NCI-H446 (cell line): Measurements from ENCODE around the gene USHBP1.

Source experiments
- DNase-seq, 2 experiments: peaks; one replicate each; lab custom pipeline; 2025; lab: John Stamatoyannopoulos, UW

The USHBP1 gene, protein sequence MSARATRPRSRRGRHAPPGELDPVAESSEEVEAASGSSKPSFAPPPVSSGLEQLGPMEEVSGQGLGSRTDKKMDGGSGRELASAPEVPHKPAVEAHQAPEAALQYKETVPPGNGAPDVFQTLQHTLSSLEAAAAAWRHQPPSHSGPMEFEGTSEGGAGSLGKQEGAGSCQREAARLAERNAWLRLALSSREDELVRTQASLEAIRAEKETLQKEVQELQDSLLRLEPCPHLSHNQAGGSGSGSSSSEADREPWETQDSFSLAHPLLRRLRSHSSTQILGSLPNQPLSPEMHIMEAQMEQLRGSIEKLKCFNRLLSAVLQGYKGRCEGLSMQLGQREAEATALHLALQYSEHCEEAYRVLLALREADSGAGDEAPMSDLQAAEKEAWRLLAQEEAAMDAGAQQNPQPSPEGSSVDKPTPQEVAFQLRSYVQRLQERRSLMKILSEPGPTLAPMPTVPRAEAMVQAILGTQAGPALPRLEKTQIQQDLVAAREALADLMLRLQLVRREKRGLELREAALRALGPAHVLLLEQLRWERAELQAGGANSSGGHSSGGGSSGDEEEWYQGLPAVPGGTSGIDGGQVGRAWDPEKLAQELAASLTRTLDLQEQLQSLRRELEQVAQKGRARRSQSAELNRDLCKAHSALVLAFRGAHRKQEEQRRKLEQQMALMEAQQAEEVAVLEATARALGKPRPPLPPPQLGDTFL

GRCh38 chr19:17264641-17264979, at the start of gene USHBP1:
Gene USHBP1 (minus strand): TSS chr19:17264745. CDS start chr19:17264299, 446 bp downstream.
- no peak for DNase-seq

- no peak for DNase-seq
Measured at GRCh38 chr19:17314007-17314593, 49.6 kb upstream of the USHBP1 start.

DNA sequence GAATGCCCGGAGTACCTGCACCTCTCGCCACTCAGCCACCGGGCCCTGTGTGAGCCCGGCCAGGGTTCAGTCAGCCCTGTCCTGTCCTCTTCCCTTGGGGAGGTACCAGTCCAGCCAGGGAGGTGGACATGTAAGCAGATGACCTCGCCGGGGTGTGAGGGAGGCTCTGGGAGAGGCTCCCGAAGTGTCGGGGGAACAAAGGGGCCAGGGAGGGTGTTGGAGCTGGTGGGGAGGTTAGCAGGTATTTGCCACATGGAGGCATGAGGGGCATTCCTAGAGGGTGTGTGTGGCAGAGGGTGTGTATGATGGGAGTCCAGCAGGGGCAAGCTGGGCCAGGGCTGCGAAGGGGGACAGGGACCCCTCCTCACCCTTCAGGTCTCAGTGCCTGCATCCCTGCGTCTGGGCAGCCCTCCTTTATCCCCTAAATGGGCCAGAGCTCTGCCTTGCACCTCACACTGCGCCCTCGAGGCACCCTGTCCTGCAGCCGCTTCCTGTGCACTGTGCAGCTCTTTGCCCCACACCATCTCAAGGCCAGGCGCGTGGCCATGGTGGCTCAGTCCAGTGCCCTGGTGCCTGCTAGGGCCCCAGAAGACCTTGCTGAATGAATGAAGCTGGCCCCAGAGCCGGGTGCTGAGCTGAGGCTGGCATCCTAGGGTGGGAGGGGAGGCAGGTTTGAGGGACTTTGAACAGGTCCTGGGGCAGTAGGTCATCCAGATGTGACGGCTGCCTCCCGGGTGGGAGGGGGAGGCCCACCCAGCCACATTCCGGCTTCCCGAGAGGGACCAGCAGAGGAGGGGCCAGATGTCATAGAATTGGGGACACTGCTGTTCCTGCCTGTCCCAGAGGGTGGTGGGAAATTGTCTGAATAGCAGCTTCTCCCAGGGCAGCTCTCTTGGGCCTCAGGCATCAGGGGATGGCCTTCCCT, 47.9 kb upstream of the USHBP1 start:
- DNase-seq: no peak

DNA sequence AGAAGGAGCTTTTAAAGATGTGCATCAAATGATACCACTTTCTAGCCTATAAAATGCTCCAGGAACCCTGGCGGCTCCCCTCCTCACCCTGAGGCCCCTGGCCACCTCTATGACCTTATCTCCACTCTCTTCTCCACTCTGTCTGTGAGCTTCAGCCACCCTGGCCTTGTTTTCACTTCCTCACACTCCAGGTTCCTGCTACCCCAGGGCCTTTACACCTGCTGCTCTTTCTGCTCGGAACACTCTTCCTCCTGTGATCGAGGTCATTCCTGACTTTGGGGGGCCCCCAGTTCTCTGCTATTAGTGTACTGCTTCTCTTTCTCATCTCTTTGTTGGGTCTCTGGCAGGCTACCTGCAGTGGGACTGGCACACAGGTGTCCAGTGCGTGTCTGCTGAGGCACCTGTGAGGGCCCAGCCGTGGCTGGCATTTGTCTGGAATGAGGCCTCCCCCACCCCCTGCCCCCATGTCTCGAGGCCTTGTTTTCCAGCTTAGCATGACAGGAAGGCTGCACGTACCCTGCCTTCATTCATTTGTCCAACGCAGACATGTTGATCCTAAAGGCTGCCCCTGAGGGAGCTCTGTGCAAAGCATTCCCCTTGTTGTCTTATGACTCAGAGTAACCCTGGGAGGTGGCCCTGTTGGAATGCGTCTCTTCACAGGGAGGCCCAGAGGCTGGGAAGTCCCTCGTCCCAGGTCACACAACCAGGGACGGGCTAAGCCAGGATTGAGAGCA, 47.1 kb upstream of the USHBP1 start:
- no peak for DNase-seq

GRCh38 chr19:17309965-17310461, 45.5 kb upstream of the USHBP1 start:
- no peak for DNase-seq

- peak; percentile 99 to 100 for DNase-seq
Measured at GRCh38 chr19:17309198-17309964, 44.8 kb upstream of the USHBP1 start, which contains the start of gene DDA1. Gene DDA1 (plus strand): TSS chr19:17309563. CDS start chr19:17309655, 92 bp downstream.

GRCh38 chr19:17307876-17308377, 43.4 kb upstream of the USHBP1 start:
- no peak for DNase-seq

DNA sequence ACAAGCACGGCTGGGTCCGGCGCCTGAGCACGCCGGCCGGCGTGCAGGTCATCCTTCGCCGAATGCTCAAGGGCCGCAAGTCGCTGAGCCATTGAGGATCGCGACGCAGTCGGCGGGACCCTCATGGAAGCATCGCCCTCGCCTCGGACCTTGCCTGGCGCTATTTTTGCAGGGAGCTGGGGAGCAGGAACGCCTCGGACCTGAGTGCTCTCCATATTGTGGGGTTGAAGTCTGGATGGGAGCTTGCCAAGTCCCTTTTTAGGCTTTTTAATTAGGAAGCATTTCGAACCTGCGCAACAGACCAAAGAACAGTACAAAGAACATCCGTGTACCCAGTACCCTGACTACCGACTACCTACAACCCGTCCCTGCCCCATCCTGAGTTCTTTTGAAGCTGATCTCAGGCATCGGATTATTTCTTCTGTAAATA, 41.8 kb upstream of the USHBP1 start:
- DNase-seq: no peak

DNA sequence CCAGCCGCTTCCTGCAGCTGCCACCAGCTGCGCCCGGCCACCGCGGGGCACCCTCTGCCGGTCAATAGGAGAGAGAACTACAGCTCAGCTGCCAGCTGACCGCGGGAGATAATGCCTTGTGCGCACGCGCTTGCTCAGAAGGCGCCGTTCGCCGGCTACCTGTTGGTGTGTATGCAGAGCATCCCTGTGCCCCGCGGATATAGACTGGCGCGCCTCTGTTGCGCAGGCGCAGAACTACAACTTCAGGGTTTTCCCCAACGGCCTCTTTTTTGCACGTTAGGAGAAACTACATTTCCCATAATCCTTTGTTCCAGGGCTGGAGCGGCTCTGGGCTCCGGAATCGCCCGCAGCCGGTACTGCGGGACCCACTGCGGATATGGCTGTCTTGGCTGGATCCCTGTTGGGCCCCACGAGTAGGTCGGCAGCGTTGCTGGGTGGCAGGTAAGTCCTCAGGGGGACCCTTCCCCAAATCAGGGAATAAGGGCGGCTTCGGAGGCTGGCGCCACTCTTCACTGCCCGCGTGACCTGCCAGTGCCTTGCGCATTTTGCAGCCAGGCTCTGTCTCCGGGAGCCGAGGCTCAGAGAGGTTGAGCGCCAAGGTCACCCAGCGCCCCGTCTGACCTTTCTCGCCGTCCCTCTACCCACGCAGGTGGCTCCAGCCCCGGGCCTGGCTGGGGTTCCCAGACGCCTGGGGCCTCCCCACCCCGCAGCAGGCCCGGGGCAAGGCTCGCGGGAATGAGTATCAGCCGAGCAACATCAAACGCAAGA, 41.2 kb upstream of the USHBP1 start, which contains the start of gene MRPL34:
Gene MRPL34, plus strand, starts transcription at position 356 of the 768 bp plus-strand sequence. Its CDS starts 21 bp downstream, at position 377.
- DNase-seq: peak; percentile 98 to 100

GRCh38 chr19:17305216-17305516, 40.6 kb upstream of the USHBP1 start:
- no peak for DNase-seq

GRCh38 chr19:17304386-17305215, 40.1 kb upstream of the USHBP1 start:
- DNase-seq: no peak

- no peak for DNase-seq
Measured at GRCh38 chr19:17303940-17304267, 39.4 kb upstream of the USHBP1 start.

GRCh38 chr19:17303167-17303939, 38.8 kb upstream of the USHBP1 start, which contains the start of gene ABHD8:
Gene ABHD8 (minus strand): TSS chr19:17303425. CDS start chr19:17301616, 1,809 bp downstream.
- peak; percentile 91 to 98 for DNase-seq

- DNase-seq: no peak
Measured at GRCh38 chr19:17302391-17303166, 38.0 kb upstream of the USHBP1 start.

DNA sequence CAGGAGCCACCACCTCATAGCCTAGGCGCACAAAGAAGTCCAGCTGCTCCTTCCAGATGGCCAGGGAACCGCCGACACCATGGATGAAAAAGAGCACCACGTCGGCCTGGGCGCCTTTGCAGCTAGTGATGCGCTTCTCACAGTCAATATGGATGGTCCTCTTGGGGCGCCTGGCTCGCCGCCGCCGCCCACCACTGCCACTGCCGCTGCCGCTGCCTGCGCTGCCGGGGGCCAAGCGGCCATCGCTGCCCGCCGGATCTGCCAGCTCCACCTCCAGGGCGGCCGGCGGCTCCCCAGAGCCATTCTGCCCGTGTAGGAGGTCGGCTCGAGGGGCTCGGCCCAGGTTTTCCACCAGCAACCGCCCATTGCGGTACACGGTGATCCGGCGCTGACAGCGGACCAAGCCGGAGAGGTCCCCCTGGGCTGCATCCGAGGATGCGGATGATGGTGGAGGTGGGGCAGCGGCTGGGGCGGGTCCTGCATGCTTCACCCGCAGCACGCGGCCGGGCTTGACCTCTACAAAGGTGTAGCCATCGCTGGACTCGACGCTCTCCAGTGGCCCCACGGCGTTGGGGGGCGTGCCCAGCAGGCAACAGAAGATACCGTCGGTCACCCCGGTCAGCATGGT, 36.6 kb upstream of the USHBP1 start:
- no peak for DNase-seq

DNA sequence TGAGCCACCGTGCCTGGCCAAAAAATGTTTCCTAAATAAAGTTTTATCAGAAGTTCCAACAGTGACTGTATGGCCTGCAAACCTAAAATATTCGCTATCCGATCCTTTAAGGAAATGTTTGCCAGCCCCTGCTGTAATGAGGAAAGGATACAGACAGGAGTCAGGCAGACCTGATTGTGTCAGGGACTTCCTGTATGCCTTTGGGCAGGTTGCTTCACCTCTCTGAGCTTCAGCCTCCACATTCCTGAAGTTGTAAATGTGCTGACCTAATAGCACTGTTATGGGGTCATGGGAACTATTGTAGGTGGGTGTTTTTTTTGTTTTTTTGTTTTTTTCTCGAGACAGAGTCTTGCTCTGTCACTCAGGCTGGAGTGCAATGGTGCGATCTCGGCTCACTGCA, 32.4 kb upstream of the USHBP1 start:
- no peak for DNase-seq
